Activated T-helper 1 cell treated with anti-CD3 and anti-CD28 coated beads, Interleukin-12 subunit alpha, Interleukin-12 subunit beta, Interleukin-2, Interleukin-4 antibody, amounts not matched to agents 30 ng/mL and 10 ng/mL and 1 ng/mL, durations not matched to agents 14 hours and 24 hours and 36 hours (primary cell): ENCODE results near the gene PARVA. TPM values are rescaled to one million over a fixed set of nuclear protein-coding genes. Genes with fewer than 3 reads are reported as not detected.
"Not testable (repeated sequence)": the region's sequence is repeated elsewhere in the genome, so short reads cannot be mapped to it uniquely, and the experiment has no call there.

ENCODE experiments used
- DNase-seq: peaks from one replicate; pipeline ENCODE4 v3.0.0; 2021; ENCODE audit warnings: low spot score
- H3K27ac Mint-ChIP-seq: one replicate; pipeline ENCODE4 v1.8.0; 2021; ENCODE audit warnings: mild to moderate bottlenecking, mixed read lengths
- H3K27me3 Mint-ChIP-seq: one replicate; pipeline ENCODE4 v1.8.0; 2022; ENCODE audit warnings: mild to moderate bottlenecking, moderate library complexity, mixed read lengths; ENCODE audit not compliant: insufficient read depth
- H3K36me3 Mint-ChIP-seq: one replicate; pipeline ENCODE4 v1.8.0; 2021; ENCODE audit warnings: low read depth, mixed read lengths
- H3K4me1 Mint-ChIP-seq: one replicate; pipeline ENCODE4 v1.8.0; 2021; ENCODE audit warnings: low read depth, mixed read lengths
- H3K4me3 Mint-ChIP-seq: one replicate; pipeline ENCODE4 v1.8.0; 2021; ENCODE audit warnings: mild to moderate bottlenecking, moderate library complexity, mixed read lengths
- H3K9me3 Mint-ChIP-seq: one replicate; pipeline ENCODE4 v1.8.0; 2021; ENCODE audit warnings: mixed read lengths
- intact Hi-C: fragments of 100-400 bp; cut with micrococcal nuclease; formaldehyde crosslinking; loops from one replicate; pipeline ENCODE4 v1.15.1; 2024
- total RNA-seq: library from RNA; stranded (reverse); gene quantifications from 2 replicates; pipeline ENCODE4 v1.2.3, GENCODE V29; 2022

The PARVA gene
- total RNA-seq, 1 donor from 2014 or later: not detected

DNA sequence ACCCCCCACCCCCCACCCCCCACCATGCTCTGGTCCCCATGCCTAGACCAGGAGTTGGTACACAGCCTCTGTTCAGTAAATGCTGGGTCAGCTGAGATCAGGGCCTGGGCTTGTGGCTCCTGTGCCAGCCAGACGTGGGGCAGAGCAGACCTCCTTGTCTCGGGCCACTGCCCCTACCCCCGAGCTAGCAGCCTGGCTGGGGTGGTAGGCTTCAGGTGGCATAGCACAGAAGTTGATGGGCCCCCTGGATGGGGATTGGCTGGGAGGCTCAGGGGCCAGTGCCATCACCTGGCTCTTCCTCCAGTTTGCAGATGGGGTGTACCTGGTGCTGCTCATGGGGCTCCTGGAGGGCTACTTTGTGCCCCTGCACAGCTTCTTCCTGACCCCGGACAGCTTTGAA, 139.9 kb downstream of the PARVA start:
- H3K27ac Mint-ChIP-seq: no peak overlapping the region
- no peaks in the 10 kb centered on the region for H3K27me3 Mint-ChIP-seq
- intact Hi-C loops: no loop called here
- no peak overlapping the region for H3K4me3 Mint-ChIP-seq
- no peaks in the 10 kb centered on the region for H3K4me1 Mint-ChIP-seq
- DNase-seq: no peak
- no peaks in the 10 kb centered on the region for H3K36me3 Mint-ChIP-seq
- no peaks in the 10 kb centered on the region for H3K9me3 Mint-ChIP-seq

GRCh38 chr11:12517741-12518140, 140.4 kb downstream of the PARVA start:
- Mint-ChIP-seq H3K27me3 (no peaks in the 10 kb centered on the region), H3K9me3 (no peaks in the 10 kb centered on the region), H3K4me1 (no peaks in the 10 kb centered on the region), H3K36me3 (no peaks in the 10 kb centered on the region), H3K27ac (no peak overlapping the region), H3K4me3 (no peak overlapping the region)
- intact Hi-C loops: no loop called here
- no peak for DNase-seq

GRCh38 chr11:12518606-12519385, 141.4 kb downstream of the PARVA start:
- no peaks in the 10 kb centered on the region for H3K36me3 Mint-ChIP-seq
- no peaks in the 10 kb centered on the region for H3K9me3 Mint-ChIP-seq
- H3K27ac Mint-ChIP-seq: no peak overlapping the region
- H3K27me3 Mint-ChIP-seq: no peaks in the 10 kb centered on the region
- no peak for DNase-seq
- intact Hi-C loops: no loop called here
- no peaks in the 10 kb centered on the region for H3K4me1 Mint-ChIP-seq
- H3K4me3 Mint-ChIP-seq: no peak overlapping the region

- Mint-ChIP-seq H3K27ac (no peak overlapping the region), H3K4me3 (no peak overlapping the region), H3K36me3 (no peaks in the 10 kb centered on the region), H3K9me3 (no peaks in the 10 kb centered on the region), H3K4me1 (no peaks in the 10 kb centered on the region), H3K27me3 (no peaks in the 10 kb centered on the region)
- intact Hi-C loops: no loop called here
- DNase-seq: no peak
Measured at GRCh38 chr11:12520054-12520453, 142.7 kb downstream of the PARVA start.

GRCh38 chr11:12520576-12520975, 143.2 kb downstream of the PARVA start:
- intact Hi-C loops, H3K36me3 Mint-ChIP-seq, H3K27me3 Mint-ChIP-seq, DNase-seq, H3K9me3 Mint-ChIP-seq, H3K4me1 Mint-ChIP-seq, H3K4me3 Mint-ChIP-seq, H3K27ac Mint-ChIP-seq: not testable (repeated sequence)

DNA sequence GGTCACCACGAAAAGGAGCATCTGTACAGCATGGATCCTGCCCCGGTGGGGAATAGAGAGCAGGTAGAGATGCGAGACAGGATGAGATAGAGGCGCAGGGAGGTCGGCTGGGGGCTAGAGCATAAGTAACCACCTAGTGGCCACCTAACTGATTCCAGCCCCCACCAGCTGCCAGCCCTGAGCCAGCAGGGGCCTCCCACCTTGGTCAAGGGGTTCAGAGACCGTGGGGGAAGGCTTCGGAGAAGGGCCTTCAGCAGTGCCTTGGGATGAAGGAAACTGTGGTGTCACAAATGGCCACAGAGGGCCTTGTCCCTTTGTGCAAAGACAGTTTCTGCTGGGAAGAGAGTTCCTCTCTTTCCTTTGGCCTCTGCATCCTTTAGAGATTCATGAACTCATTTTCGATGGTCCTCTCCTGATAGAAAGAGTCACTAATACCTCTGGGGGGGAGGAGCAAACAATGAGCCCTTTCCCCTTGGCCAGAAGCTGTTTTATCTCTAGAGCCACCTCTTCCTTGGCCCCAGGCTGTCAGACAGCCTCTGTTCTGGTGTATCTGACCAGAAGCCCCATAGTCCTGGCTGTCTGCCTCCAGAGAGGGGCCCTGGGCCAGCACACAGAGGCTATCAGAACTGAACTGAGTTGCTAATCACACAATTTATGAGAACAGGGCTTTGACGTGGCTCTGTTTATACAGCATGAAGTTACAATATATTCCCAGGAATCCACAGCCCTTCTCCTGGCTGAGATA, 146.0 kb downstream of the PARVA start:
- H3K4me3 Mint-ChIP-seq: no peak overlapping the region
- intact Hi-C loops: no loop called here

GRCh38 chr11:12524865-12525264, 147.5 kb downstream of the PARVA start:
- Mint-ChIP-seq H3K4me3 (no peak overlapping the region), H3K4me1 (no peaks in the 10 kb centered on the region), H3K9me3 (no peaks in the 10 kb centered on the region), H3K27me3 (no peaks in the 10 kb centered on the region), H3K36me3 (no peaks in the 10 kb centered on the region), H3K27ac (no peak overlapping the region)
- intact Hi-C loops: no loop called here
- DNase-seq: no peak

More for the DNA sequence above, 146.0 kb downstream of the PARVA start:
- Mint-ChIP-seq H3K4me1 (no peaks in the 10 kb centered on the region), H3K27me3 (no peaks in the 10 kb centered on the region), H3K36me3 (no peaks in the 10 kb centered on the region), H3K27ac (no peak overlapping the region), H3K9me3 (no peaks in the 10 kb centered on the region)
- no peak for DNase-seq

GRCh38 chr11:12525466-12526055, 148.2 kb downstream of the PARVA start:
- Mint-ChIP-seq H3K9me3 (no peaks in the 10 kb centered on the region), H3K4me1 (no peaks in the 10 kb centered on the region), H3K4me3 (no peak overlapping the region), H3K27me3 (no peaks in the 10 kb centered on the region), H3K27ac (no peak overlapping the region), H3K36me3 (no peaks in the 10 kb centered on the region)
- intact Hi-C loops: no loop called here
- no peak for DNase-seq

- intact Hi-C loops: no loop called here
- H3K36me3 Mint-ChIP-seq: no peaks in the 10 kb centered on the region
- no peak overlapping the region for H3K27ac Mint-ChIP-seq
- no peak overlapping the region for H3K4me3 Mint-ChIP-seq
- H3K4me1 Mint-ChIP-seq: no peaks in the 10 kb centered on the region
- DNase-seq: no peak
- no peaks in the 10 kb centered on the region for H3K27me3 Mint-ChIP-seq
- no peaks in the 10 kb centered on the region for H3K9me3 Mint-ChIP-seq
Measured at GRCh38 chr11:12526789-12527188, 149.4 kb downstream of the PARVA start.

- no peaks in the 10 kb centered on the region for H3K36me3 Mint-ChIP-seq
- no peaks in the 10 kb centered on the region for H3K27me3 Mint-ChIP-seq
- no peak overlapping the region for H3K27ac Mint-ChIP-seq
- DNase-seq: no peak
- H3K4me3 Mint-ChIP-seq: no peak overlapping the region
- H3K9me3 Mint-ChIP-seq: no peaks in the 10 kb centered on the region
- H3K4me1 Mint-ChIP-seq: no peaks in the 10 kb centered on the region
- intact Hi-C loops: no loop called here
Measured at GRCh38 chr11:12528487-12528886, 151.1 kb downstream of the PARVA start.

DNA sequence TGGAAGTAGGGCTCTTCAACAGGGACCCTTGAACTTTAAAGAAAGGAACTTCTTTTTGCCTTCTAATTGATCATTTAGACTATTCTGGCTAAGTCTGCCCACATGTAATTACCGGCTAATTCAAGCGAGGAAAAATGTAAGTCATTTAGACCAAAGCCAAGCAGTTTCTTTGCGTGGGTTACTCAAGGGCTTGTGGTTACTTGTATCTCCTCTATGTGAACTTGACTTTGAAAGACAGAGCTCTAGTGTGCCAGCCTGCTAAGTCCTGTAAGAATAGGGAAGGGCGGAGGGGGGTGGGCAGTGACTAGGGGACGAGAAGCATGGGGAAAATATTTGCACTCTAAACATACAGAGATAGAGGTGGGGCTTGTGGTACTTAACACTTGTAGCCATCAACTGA, 151.7 kb downstream of the PARVA start:
- no peak for DNase-seq
- Mint-ChIP-seq H3K9me3 (no peaks in the 10 kb centered on the region), H3K4me3 (no peak overlapping the region), H3K4me1 (no peaks in the 10 kb centered on the region), H3K36me3 (no peaks in the 10 kb centered on the region), H3K27ac (no peak overlapping the region), H3K27me3 (no peaks in the 10 kb centered on the region)
- intact Hi-C loops: no loop called here

DNA sequence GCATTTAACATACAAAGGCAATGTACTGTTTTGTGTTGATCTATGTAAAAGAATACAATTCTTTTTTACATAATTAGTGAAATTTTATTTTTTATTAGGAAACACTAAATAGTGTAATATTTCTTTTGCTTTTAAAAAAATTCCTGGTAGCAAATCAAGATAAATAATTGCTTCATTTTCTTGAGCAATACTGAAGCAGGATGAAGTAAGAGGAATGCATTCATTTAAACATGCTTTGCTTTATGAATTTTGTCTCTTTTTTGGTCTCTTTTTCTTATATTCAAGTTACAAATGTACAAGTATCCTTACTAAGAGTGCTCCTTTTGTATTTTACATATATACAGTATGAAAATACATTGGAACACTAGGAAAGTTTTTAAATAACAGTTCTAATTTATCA, 152.4 kb downstream of the PARVA start:
- no peaks in the 10 kb centered on the region for H3K4me1 Mint-ChIP-seq
- intact Hi-C loops: no loop called here
- H3K36me3 Mint-ChIP-seq: no peaks in the 10 kb centered on the region
- no peak overlapping the region for H3K4me3 Mint-ChIP-seq
- H3K27ac Mint-ChIP-seq: no peak overlapping the region
- no peaks in the 10 kb centered on the region for H3K9me3 Mint-ChIP-seq
- no peak for DNase-seq
- peaks cover 4% of the 10 kb centered on the region for H3K27me3 Mint-ChIP-seq

- no peak for DNase-seq
- peaks cover 4% of the 10 kb centered on the region for H3K27me3 Mint-ChIP-seq
- H3K36me3 Mint-ChIP-seq: no peaks in the 10 kb centered on the region
- no peaks in the 10 kb centered on the region for H3K9me3 Mint-ChIP-seq
- H3K27ac Mint-ChIP-seq: no peak overlapping the region
- H3K4me1 Mint-ChIP-seq: no peaks in the 10 kb centered on the region
- intact Hi-C loops: no loop called here
- no peak overlapping the region for H3K4me3 Mint-ChIP-seq
Measured at GRCh38 chr11:12531020-12531419, 153.6 kb downstream of the PARVA start.
